ENCODE measurements around the gene CCNA2. TPM values are rescaled to one million over a fixed set of nuclear protein-coding genes. Genes with fewer than 3 reads are reported as not detected.

Gene CCNA2
- total RNA-seq, 3 donors from 2014 or later: 9.7 to 14.7 (median 14.5) TPM

- peaks cover 10% of the 10 kb centered on the region for H3K4me1 Mint-ChIP-seq (ENCODE audit: low read depth)
- no peaks in the 10 kb centered on the region for H3K9me3 Mint-ChIP-seq
- no peaks in the 10 kb centered on the region for H3K27me3 Mint-ChIP-seq (ENCODE audit: low read depth)
- DNase-seq (no peak), ATAC-seq (no peak)
- H3K36me3 Mint-ChIP-seq (ENCODE audit: insufficient read depth): no peaks in the 10 kb centered on the region
- H3K4me3 Mint-ChIP-seq: no peak overlapping the region
Measured at GRCh38 chr4:121794505-121795188, 29.0 kb downstream of the CCNA2 start.

- no peak for ATAC-seq
- H3K36me3 Mint-ChIP-seq (ENCODE audit: insufficient read depth): no peaks in the 10 kb centered on the region
Measured at GRCh38 chr4:121792966-121793365, 30.7 kb downstream of the CCNA2 start.

GRCh38 chr4:121791481-121791880 is 32.2 kb downstream of the CCNA2 start:
- Mint-ChIP-seq H3K4me3 (no peak overlapping the region), H3K27me3 (ENCODE audit: low read depth) (peaks cover 11% of the 10 kb centered on the region), H3K4me1 (ENCODE audit: low read depth) (peaks cover 2% of the 10 kb centered on the region), H3K9me3 (no peaks in the 10 kb centered on the region), H3K36me3 (ENCODE audit: insufficient read depth) (no peaks in the 10 kb centered on the region)
- no peak for DNase-seq
- ATAC-seq: no peak

More at GRCh38 chr4:121792966-121793365, 30.7 kb downstream of the CCNA2 start:
- Mint-ChIP-seq H3K9me3 (no peaks in the 10 kb centered on the region), H3K27me3 (ENCODE audit: low read depth) (peaks cover 8% of the 10 kb centered on the region), H3K4me3 (no peak overlapping the region), H3K4me1 (ENCODE audit: low read depth) (peaks cover 2% of the 10 kb centered on the region)
- no peak for DNase-seq

- Mint-ChIP-seq H3K9me3 (no peaks in the 10 kb centered on the region), H3K4me1 (ENCODE audit: low read depth) (peaks cover 2% of the 10 kb centered on the region), H3K4me3 (no peak overlapping the region), H3K36me3 (ENCODE audit: insufficient read depth) (no peaks in the 10 kb centered on the region), H3K27me3 (ENCODE audit: low read depth) (peaks cover 11% of the 10 kb centered on the region)
- ATAC-seq (no peak), DNase-seq (no peak)
Measured at GRCh38 chr4:121790976-121791375, 32.7 kb downstream of the CCNA2 start.

GRCh38 chr4:121789960-121790829 is 33.5 kb downstream of the CCNA2 start:
- Mint-ChIP-seq H3K36me3 (ENCODE audit: insufficient read depth) (no peaks in the 10 kb centered on the region), H3K4me1 (ENCODE audit: low read depth) (no peaks in the 10 kb centered on the region), H3K9me3 (no peaks in the 10 kb centered on the region), H3K4me3 (no peak overlapping the region), H3K27me3 (ENCODE audit: low read depth) (peaks cover 15% of the 10 kb centered on the region)
- DNase-seq: no peak
- no peak for ATAC-seq

- no peak overlapping the region for H3K4me3 Mint-ChIP-seq
- H3K9me3 Mint-ChIP-seq: peaks cover 3% of the 10 kb centered on the region
- ATAC-seq: no peak
- no peaks in the 10 kb centered on the region for H3K36me3 Mint-ChIP-seq (ENCODE audit: insufficient read depth)
- no peaks in the 10 kb centered on the region for H3K4me1 Mint-ChIP-seq (ENCODE audit: low read depth)
- H3K27me3 Mint-ChIP-seq (ENCODE audit: low read depth): peaks cover 22% of the 10 kb centered on the region
- no peak for DNase-seq
Measured at GRCh38 chr4:121789455-121789854, 34.2 kb downstream of the CCNA2 start.

GRCh38 chr4:121788896-121789295 is 34.8 kb downstream of the CCNA2 start:
- Mint-ChIP-seq H3K27me3 (ENCODE audit: low read depth) (peaks cover 24% of the 10 kb centered on the region), H3K4me3 (no peak overlapping the region), H3K4me1 (ENCODE audit: low read depth) (no peaks in the 10 kb centered on the region), H3K36me3 (ENCODE audit: insufficient read depth) (no peaks in the 10 kb centered on the region), H3K9me3 (peaks cover 7% of the 10 kb centered on the region)
- no peak for DNase-seq
- ATAC-seq: no peak

- ATAC-seq (no peak), DNase-seq (no peak)
- Mint-ChIP-seq H3K4me3 (no peak overlapping the region), H3K9me3 (peaks cover 9% of the 10 kb centered on the region), H3K27me3 (ENCODE audit: low read depth) (peaks cover 33% of the 10 kb centered on the region), H3K4me1 (ENCODE audit: low read depth) (no peaks in the 10 kb centered on the region), H3K36me3 (ENCODE audit: insufficient read depth) (no peaks in the 10 kb centered on the region)
Measured at GRCh38 chr4:121786221-121786620, 37.5 kb downstream of the CCNA2 start.

GRCh38 chr4:121785479-121785878 is 38.2 kb downstream of the CCNA2 start:
- ATAC-seq: no peak
- Mint-ChIP-seq H3K36me3 (ENCODE audit: insufficient read depth) (no peaks in the 10 kb centered on the region), H3K9me3 (peaks cover 9% of the 10 kb centered on the region), H3K27me3 (ENCODE audit: low read depth) (peaks cover 37% of the 10 kb centered on the region), H3K4me3 (no peak overlapping the region), H3K4me1 (ENCODE audit: low read depth) (no peaks in the 10 kb centered on the region)
- no peak for DNase-seq

GRCh38 chr4:121784975-121785374 is 38.7 kb downstream of the CCNA2 start:
- DNase-seq (no peak), ATAC-seq (no peak)
- H3K27me3 Mint-ChIP-seq (ENCODE audit: low read depth): peaks cover 40% of the 10 kb centered on the region

GRCh38 chr4:121784401-121784800 is 39.3 kb downstream of the CCNA2 start:
- ATAC-seq (no peak), DNase-seq (no peak)
- H3K27me3 Mint-ChIP-seq (ENCODE audit: low read depth): peaks cover 41% of the 10 kb centered on the region
- H3K9me3 Mint-ChIP-seq: peaks cover 9% of the 10 kb centered on the region
- no peak overlapping the region for H3K4me3 Mint-ChIP-seq
- H3K4me1 Mint-ChIP-seq (ENCODE audit: low read depth): no peaks in the 10 kb centered on the region
- H3K36me3 Mint-ChIP-seq (ENCODE audit: insufficient read depth): no peaks in the 10 kb centered on the region

More at GRCh38 chr4:121784975-121785374, 38.7 kb downstream of the CCNA2 start:
- H3K36me3 Mint-ChIP-seq (ENCODE audit: insufficient read depth): no peaks in the 10 kb centered on the region
- no peaks in the 10 kb centered on the region for H3K4me1 Mint-ChIP-seq (ENCODE audit: low read depth)
- H3K9me3 Mint-ChIP-seq: peaks cover 9% of the 10 kb centered on the region
- H3K4me3 Mint-ChIP-seq: no peak overlapping the region

GRCh38 chr4:121783210-121783609 is 40.5 kb downstream of the CCNA2 start:
- H3K36me3 Mint-ChIP-seq (ENCODE audit: insufficient read depth): no peaks in the 10 kb centered on the region
- H3K4me3 Mint-ChIP-seq: no peak overlapping the region
- DNase-seq (no peak), ATAC-seq (no peak)
- H3K27me3 Mint-ChIP-seq (ENCODE audit: low read depth): peaks cover 37% of the 10 kb centered on the region
- peaks cover 9% of the 10 kb centered on the region for H3K9me3 Mint-ChIP-seq
- H3K4me1 Mint-ChIP-seq (ENCODE audit: low read depth): no peaks in the 10 kb centered on the region

GRCh38 chr4:121778991-121779628 is 44.6 kb downstream of the CCNA2 start:
- Mint-ChIP-seq H3K4me1 (ENCODE audit: low read depth) (no peaks in the 10 kb centered on the region), H3K27me3 (ENCODE audit: low read depth) (peaks cover 18% of the 10 kb centered on the region), H3K9me3 (peaks cover 4% of the 10 kb centered on the region), H3K36me3 (ENCODE audit: insufficient read depth) (no peaks in the 10 kb centered on the region), H3K4me3 (no peak overlapping the region)
- ATAC-seq: no peak
- DNase-seq: no peak

- H3K36me3 Mint-ChIP-seq (ENCODE audit: insufficient read depth): no peaks in the 10 kb centered on the region
- no peaks in the 10 kb centered on the region for H3K4me1 Mint-ChIP-seq (ENCODE audit: low read depth)
- ATAC-seq (no peak), DNase-seq (no peak)
- peaks cover 15% of the 10 kb centered on the region for H3K27me3 Mint-ChIP-seq (ENCODE audit: low read depth)
- no peaks in the 10 kb centered on the region for H3K9me3 Mint-ChIP-seq
- no peak overlapping the region for H3K4me3 Mint-ChIP-seq
Measured at GRCh38 chr4:121777625-121778024, 46.1 kb downstream of the CCNA2 start.
